Measurements from ENCODE around the gene AGAP2.

The AGAP2 gene

GRCh38 chr12:57772429-57773322 is 34.1 kb upstream of the AGAP2 start, which contains the start of gene EEF1AKMT3 (continued):
- no peak for TF ChIP-seq SCRT2 (tag by site-specific recombination; IDR thresholded peaks at IDR 0.05)
- no peak for TF ChIP-seq PRDM6 (tag by site-specific recombination; IDR thresholded peaks at IDR 0.05)
- TF ChIP-seq ZBTB26 (tag by site-specific recombination; optimal IDR thresholded peaks at IDR 0.05), result peak; percentile 84
- TF ChIP-seq ZNF837 (tag by site-specific recombination; IDR thresholded peaks at IDR 0.05), result no peak
- TF ChIP-seq GLI4 (tag by site-specific recombination; IDR thresholded peaks at IDR 0.05), result 0 out of 2 replicates have a peak, but pooled peaks have one; percentile 12
- TF ChIP-seq SP7 (tag by site-specific recombination; IDR thresholded peaks at IDR 0.05), result no peak

- Histone ChIP-seq H3K9me3 (ENCODE audit: control insufficient read depth, insufficient read depth, low read depth, low read length) (no peaks in the 10 kb centered on the region), H3K4me1 (ENCODE audit: control insufficient read depth, insufficient read depth, low read length) (peaks cover 14% of the 10 kb centered on the region), H3K4me3 (ENCODE audit: low read depth, low read length) (peak within 1 kb of the TSS; percentile 93), H3K36me3 (ENCODE audit: control insufficient read depth in 2 of 2, insufficient read depth in 1 of 2, low read length in 2 of 2) (peaks cover 5 to 43% of the 10 kb centered on the region in 2 experiments; a peak in 2 of 3 replicates), H3K27ac (ENCODE audit: extremely low read depth, low read depth, low read length) (peak within 1 kb of the TSS; percentile 94)
- POLR2A ChIA-PET, result interaction anchor here (0.6 to 1.8 kb wide), 18 partner anchors 9 to 242 kb away, joined by 3 to 14 read pairs (median 4); partner anchors contain the start of genes ATP23, CDK4, CTDSP2 and MARCHF9
- CTCF ChIA-PET, result interaction anchor here (0.7 to 1.4 kb wide), 4 partner anchors 11 to 36 kb away, joined by 3 to 6 read pairs (median 6); partner anchors contain the start of gene TSFM
- TF ChIP-seq ZNF76 (tag by site-specific recombination; IDR thresholded peaks at IDR 0.05; ENCODE audit: borderline replicate concordance, low read depth), result peak; percentile 85
- TF ChIP-seq ZSCAN30 (tag by site-specific recombination; IDR thresholded peaks at IDR 0.05), result peak; percentile 56
- peak; percentile 99 for TF ChIP-seq ZBTB17 (tag by site-specific recombination; IDR thresholded peaks at IDR 0.05)
- peak; percentile 58 for TF ChIP-seq KLF1 (tag by site-specific recombination; IDR thresholded peaks at IDR 0.05)
- peak; percentile 99 for TF ChIP-seq KLF16 (tag by site-specific recombination; IDR thresholded peaks at IDR 0.05)
- peak; percentile 76; the same call in 1 of the 2 replicates for TF ChIP-seq KLF9 (tag by site-specific recombination; IDR thresholded peaks at IDR 0.05; ENCODE audit: low read depth)
- peak; percentile 98 for TF ChIP-seq ZBTB20 (tag by site-specific recombination; IDR thresholded peaks at IDR 0.05)
- 0 out of 2 replicates have a peak, but pooled peaks have one; percentile 57 for TF ChIP-seq PRDM10 (tag by site-specific recombination; IDR thresholded peaks at IDR 0.05)
- peak; percentile 51 for TF ChIP-seq ZFP69B (tag by site-specific recombination; IDR thresholded peaks at IDR 0.05)
- TF ChIP-seq ZNF610 (tag by site-specific recombination; IDR thresholded peaks at IDR 0.05; ENCODE audit: borderline replicate concordance), result peak; percentile 55; the same call in 1 of the 2 replicates
- peak; percentile 58 for TF ChIP-seq EGR2 (tag by site-specific recombination; IDR thresholded peaks at IDR 0.05; ENCODE audit: low read depth)
- peak; percentile 66; the same call in 1 of the 2 replicates for TF ChIP-seq CTCF (tag by site-specific recombination; IDR thresholded peaks at IDR 0.05)
- peak; percentile 79; the same call in 1 of the 2 replicates for TF ChIP-seq ZNF394 (tag by site-specific recombination; IDR thresholded peaks at IDR 0.05; ENCODE audit: borderline replicate concordance)
- TF ChIP-seq ZNF639 (tag by site-specific recombination; IDR thresholded peaks at IDR 0.05), result peak; percentile 94
- no peak for TF ChIP-seq MEIS1 (CRISPR knock-in tag; IDR thresholded peaks at IDR 0.05; ENCODE audit: borderline replicate concordance)
- TF ChIP-seq PRDM6 (tag by site-specific recombination; IDR thresholded peaks at IDR 0.05), result no peak
- peak; percentile 89 for TF ChIP-seq KLF8 (tag by site-specific recombination; IDR thresholded peaks at IDR 0.05)
Measured at GRCh38 chr12:57771873-57772428, 33.4 kb upstream of the AGAP2 start, which contains the start of gene METTL1. METTL1 (minus strand) TSS chr12:57772105; CDS start chr12:57772083, 22 bp downstream.
